HEK293 (cell line): Measurements from ENCODE around the gene TEDC2.
A peak's percentile ranks its signal among the peaks of the same experiment; 100 is the strongest.

Source experiments
- FEZF1 ChIP-seq: fragments of 450-650 bp; formaldehyde crosslinking; IDR thresholded peaks from 2 replicates; pipeline ENCODE4 v1.5.1; 2016; ENCODE audit warnings: missing biosample characterization, missing genetic modification characterization
- MEIS1 ChIP-seq: sonication (generic); formaldehyde crosslinking; IDR thresholded peaks from 2 replicates; pipeline ENCODE4 v1.8.1; 2022; ENCODE audit warnings: missing genetic modification reagents, mild to moderate bottlenecking, borderline replicate concordance
- OVOL3 ChIP-seq: fragments of 450-650 bp; formaldehyde crosslinking; IDR thresholded peaks from 2 replicates; pipeline ENCODE4 v1.5.1; 2016; ENCODE audit warnings: missing biosample characterization, missing genetic modification characterization
- RBAK ChIP-seq: fragments of 450-650 bp; formaldehyde crosslinking; IDR thresholded peaks from 2 replicates; pipeline ENCODE4 v1.5.1; 2016; ENCODE audit warnings: missing biosample characterization, missing genetic modification characterization
- TCF7L2 ChIP-seq: IDR thresholded peaks from 2 replicates; pipeline ENCODE4 v1.6.1; 2011; ENCODE audit warnings: low read depth, mild to moderate bottlenecking, inconsistent platforms, low read length, moderate library complexity, borderline replicate concordance
- ZBTB48 ChIP-seq: fragments of 450-650 bp; formaldehyde crosslinking; IDR thresholded peaks from 2 replicates; pipeline ENCODE4 v1.5.1; 2016; ENCODE audit warnings: missing biosample characterization, missing genetic modification characterization
- ZFHX2 ChIP-seq: fragments of 450-650 bp; formaldehyde crosslinking; conservative IDR thresholded peaks from 2 replicates; pipeline ENCODE4 v1.5.1; 2016; ENCODE audit warnings: missing biosample characterization, missing genetic modification characterization
- ZFP69B ChIP-seq: fragments of 450-650 bp; formaldehyde crosslinking; IDR thresholded peaks from 2 replicates; pipeline ENCODE4 v1.5.1; 2016; ENCODE audit warnings: missing biosample characterization, missing genetic modification characterization
- ZNF10 ChIP-seq: fragments of 450-650 bp; formaldehyde crosslinking; IDR thresholded peaks from 2 replicates; pipeline ENCODE4 v1.5.1; 2017; ENCODE audit warnings: missing biosample characterization, missing genetic modification characterization
- ZNF114 ChIP-seq: fragments of 450-650 bp; formaldehyde crosslinking; IDR thresholded peaks from 2 replicates; pipeline ENCODE4 v1.5.0; 2017; ENCODE audit warnings: missing biosample characterization, missing genetic modification characterization
- ZNF138 ChIP-seq: fragments of 450-650 bp; formaldehyde crosslinking; IDR thresholded peaks from 2 replicates; pipeline ENCODE4 v1.5.1; 2016; ENCODE audit warnings: missing biosample characterization, missing genetic modification characterization, borderline replicate concordance
- ZNF155 ChIP-seq: fragments of 450-650 bp; formaldehyde crosslinking; IDR thresholded peaks from 2 replicates; pipeline ENCODE4 v1.5.1; 2016; ENCODE audit warnings: missing biosample characterization, missing genetic modification characterization
- ZNF211 ChIP-seq: fragments of 450-650 bp; formaldehyde crosslinking; IDR thresholded peaks from 2 replicates; pipeline ENCODE4 v1.5.1; 2016; ENCODE audit warnings: low read depth, missing biosample characterization, missing genetic modification characterization
- ZNF214 ChIP-seq: fragments of 450-650 bp; formaldehyde crosslinking; IDR thresholded peaks from 2 replicates; pipeline ENCODE4 v1.5.1; 2017; ENCODE audit warnings: missing biosample characterization, mild to moderate bottlenecking, missing genetic modification characterization, borderline replicate concordance
- ZNF274 ChIP-seq, 2 experiments: fragments of 200-500 bp in 1 of 2; fragments of 450-650 bp in 1 of 2; sonication (Bioruptor generic) in 1 of 2; formaldehyde crosslinking in 1 of 2; IDR thresholded peaks; 2 replicates each; pipeline versions ENCODE4 v1.5.1 to v1.6.1; 2014 to 2016; ENCODE audit warnings: borderline replicate concordance in 1 of 2, inconsistent platforms in 1 of 2, low read length in 1 of 2, missing biosample characterization in 1 of 2, missing genetic modification characterization in 1 of 2
- ZNF394 ChIP-seq: fragments of 450-650 bp; formaldehyde crosslinking; IDR thresholded peaks from 2 replicates; pipeline ENCODE4 v1.5.1; 2016; ENCODE audit warnings: missing biosample characterization, missing genetic modification characterization, mild to moderate bottlenecking, moderate library complexity, borderline replicate concordance
- ZNF404 ChIP-seq: fragments of 450-650 bp; formaldehyde crosslinking; IDR thresholded peaks from 2 replicates; pipeline ENCODE4 v1.5.1; 2017; ENCODE audit warnings: missing biosample characterization, missing genetic modification characterization
- ZNF433 ChIP-seq: fragments of 450-650 bp; formaldehyde crosslinking; IDR thresholded peaks from 2 replicates; pipeline ENCODE4 v1.5.1; 2016; ENCODE audit warnings: missing biosample characterization, missing genetic modification characterization, low read depth
- ZNF530 ChIP-seq: fragments of 450-650 bp; formaldehyde crosslinking; IDR thresholded peaks from 2 replicates; pipeline ENCODE4 v1.5.1; 2016; ENCODE audit warnings: low read depth, missing biosample characterization, missing genetic modification characterization
- ZNF558 ChIP-seq: fragments of 450-650 bp; formaldehyde crosslinking; IDR thresholded peaks from 2 replicates; pipeline ENCODE4 v1.5.1; 2016; ENCODE audit warnings: missing biosample characterization, missing genetic modification characterization
- ZNF571 ChIP-seq: fragments of 450-650 bp; formaldehyde crosslinking; IDR thresholded peaks from 2 replicates; pipeline ENCODE4 v1.5.0; 2017; ENCODE audit warnings: missing biosample characterization, missing genetic modification characterization
- ZNF600 ChIP-seq: fragments of 450-650 bp; formaldehyde crosslinking; IDR thresholded peaks from 2 replicates; pipeline ENCODE4 v1.5.1; 2016; ENCODE audit warnings: missing biosample characterization, missing genetic modification characterization
- ZNF610 ChIP-seq: fragments of 450-650 bp; formaldehyde crosslinking; IDR thresholded peaks from 2 replicates; pipeline ENCODE4 v1.5.1; 2016; ENCODE audit warnings: missing biosample characterization, missing genetic modification characterization, borderline replicate concordance
- ZNF629 ChIP-seq: fragments of 450-650 bp; formaldehyde crosslinking; IDR thresholded peaks from 2 replicates; pipeline ENCODE4 v1.5.1; 2017; ENCODE audit warnings: missing biosample characterization, missing genetic modification characterization
- ZNF664 ChIP-seq: fragments of 450-650 bp; formaldehyde crosslinking; IDR thresholded peaks from 2 replicates; pipeline ENCODE4 v1.5.1; 2016; ENCODE audit warnings: missing biosample characterization, missing genetic modification characterization
- ZNF670 ChIP-seq: fragments of 450-650 bp; formaldehyde crosslinking; IDR thresholded peaks from 2 replicates; pipeline ENCODE4 v1.5.1; 2016; ENCODE audit warnings: missing biosample characterization, missing genetic modification characterization, low read depth
- ZNF76 ChIP-seq: fragments of 450-650 bp; formaldehyde crosslinking; IDR thresholded peaks from 2 replicates; pipeline ENCODE4; 2016; ENCODE audit warnings: low read depth, missing biosample characterization, missing genetic modification characterization, borderline replicate concordance
- ZNF776 ChIP-seq: fragments of 450-650 bp; formaldehyde crosslinking; IDR thresholded peaks from 2 replicates; pipeline ENCODE4 v1.5.0; 2017; ENCODE audit warnings: missing biosample characterization, missing genetic modification characterization, borderline replicate concordance
- ZNF791 ChIP-seq: fragments of 450-650 bp; formaldehyde crosslinking; IDR thresholded peaks from 2 replicates; pipeline ENCODE4 v1.5.1; 2016; ENCODE audit warnings: missing biosample characterization, missing genetic modification characterization
- TF ChIP-seq, protein P1 (sequence below): fragments of 450-650 bp; formaldehyde crosslinking; IDR thresholded peaks from 2 replicates; pipeline ENCODE4 v1.5.1; 2016; ENCODE audit warnings: missing biosample characterization, missing genetic modification characterization
- TF ChIP-seq, protein P2 (sequence below): fragments of 450-650 bp; formaldehyde crosslinking; IDR thresholded peaks from 2 replicates; pipeline ENCODE4 v1.5.1; 2016; ENCODE audit warnings: missing biosample characterization, missing genetic modification characterization, low read depth
- TF ChIP-seq, protein P3 (sequence below): fragments of 450-650 bp; formaldehyde crosslinking; IDR thresholded peaks from 2 replicates; pipeline ENCODE4 v1.5.0; 2017; ENCODE audit warnings: missing biosample characterization, missing genetic modification characterization, borderline replicate concordance
- TF ChIP-seq, protein P4 (sequence below): fragments of 450-650 bp; formaldehyde crosslinking; IDR thresholded peaks from 2 replicates; pipeline ENCODE4 v1.5.1; 2017; ENCODE audit warnings: missing biosample characterization, missing genetic modification characterization

Gene TEDC2

DNA sequence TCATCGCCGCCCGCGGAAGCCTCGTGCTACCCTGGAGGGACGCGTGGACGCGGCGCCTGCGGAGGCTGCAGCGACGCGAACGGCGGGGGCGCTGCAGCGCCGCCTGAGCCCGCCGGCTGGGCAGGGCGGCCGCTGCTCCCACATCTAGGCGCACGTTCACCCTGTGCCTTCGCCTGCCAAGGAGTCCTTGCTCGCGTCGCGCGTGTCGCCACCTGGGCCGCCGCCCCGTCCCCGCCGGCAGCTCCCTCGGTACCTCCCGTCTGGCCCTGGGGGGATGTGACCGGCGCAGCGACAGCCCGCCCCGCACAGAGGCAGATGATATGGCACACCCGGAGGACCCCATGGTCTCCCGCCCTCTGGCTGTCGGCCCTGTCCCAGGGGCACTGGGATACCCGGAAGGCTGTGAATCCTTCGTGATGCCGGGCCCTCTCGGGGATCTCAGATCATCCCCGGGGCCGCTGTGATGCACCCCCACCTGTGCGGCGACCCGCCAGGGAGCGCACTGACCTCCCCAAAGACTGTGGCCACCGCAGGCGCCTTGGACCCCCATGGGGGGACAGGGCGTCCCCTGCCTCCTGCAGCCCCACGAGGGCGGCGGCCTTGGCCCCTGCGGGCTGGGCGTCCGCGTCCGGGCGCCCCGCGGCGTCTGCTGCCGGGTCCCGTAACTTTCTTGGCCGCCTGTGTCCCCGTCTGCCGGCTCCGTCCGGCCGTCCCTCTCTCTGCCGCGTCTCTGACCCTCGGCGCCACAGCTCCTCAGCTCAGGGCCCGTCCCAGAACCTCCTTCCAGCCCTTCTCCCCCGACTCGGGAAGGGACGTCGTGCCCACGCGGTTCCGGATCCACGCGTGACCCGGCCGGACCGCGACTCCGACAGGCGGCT lies 14.3 kb downstream of the TEDC2 start (continued):
- TF ChIP-seq, protein P1, sequence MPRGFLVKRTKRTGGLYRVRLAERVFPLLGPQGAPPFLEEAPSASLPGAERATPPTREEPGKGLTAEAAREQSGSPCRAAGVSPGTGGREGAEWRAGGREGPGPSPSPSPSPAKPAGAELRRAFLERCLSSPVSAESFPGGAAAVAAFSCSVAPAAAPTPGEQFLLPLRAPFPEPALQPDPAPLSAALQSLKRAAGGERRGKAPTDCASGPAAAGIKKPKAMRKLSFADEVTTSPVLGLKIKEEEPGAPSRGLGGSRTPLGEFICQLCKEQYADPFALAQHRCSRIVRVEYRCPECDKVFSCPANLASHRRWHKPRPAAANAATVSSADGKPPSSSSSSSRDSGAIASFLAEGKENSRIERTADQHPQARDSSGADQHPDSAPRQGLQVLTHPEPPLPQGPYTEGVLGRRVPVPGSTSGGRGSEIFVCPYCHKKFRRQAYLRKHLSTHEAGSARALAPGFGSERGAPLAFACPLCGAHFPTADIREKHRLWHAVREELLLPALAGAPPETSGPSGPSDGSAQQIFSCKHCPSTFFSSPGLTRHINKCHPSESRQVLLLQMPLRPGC (tag by site-specific recombination), result peak; percentile 51; the same call in 1 of the 2 replicates
- TF ChIP-seq ZNF530 (tag by site-specific recombination), result no peak
- no peak for TF ChIP-seq ZNF155
- TF ChIP-seq, protein P2, sequence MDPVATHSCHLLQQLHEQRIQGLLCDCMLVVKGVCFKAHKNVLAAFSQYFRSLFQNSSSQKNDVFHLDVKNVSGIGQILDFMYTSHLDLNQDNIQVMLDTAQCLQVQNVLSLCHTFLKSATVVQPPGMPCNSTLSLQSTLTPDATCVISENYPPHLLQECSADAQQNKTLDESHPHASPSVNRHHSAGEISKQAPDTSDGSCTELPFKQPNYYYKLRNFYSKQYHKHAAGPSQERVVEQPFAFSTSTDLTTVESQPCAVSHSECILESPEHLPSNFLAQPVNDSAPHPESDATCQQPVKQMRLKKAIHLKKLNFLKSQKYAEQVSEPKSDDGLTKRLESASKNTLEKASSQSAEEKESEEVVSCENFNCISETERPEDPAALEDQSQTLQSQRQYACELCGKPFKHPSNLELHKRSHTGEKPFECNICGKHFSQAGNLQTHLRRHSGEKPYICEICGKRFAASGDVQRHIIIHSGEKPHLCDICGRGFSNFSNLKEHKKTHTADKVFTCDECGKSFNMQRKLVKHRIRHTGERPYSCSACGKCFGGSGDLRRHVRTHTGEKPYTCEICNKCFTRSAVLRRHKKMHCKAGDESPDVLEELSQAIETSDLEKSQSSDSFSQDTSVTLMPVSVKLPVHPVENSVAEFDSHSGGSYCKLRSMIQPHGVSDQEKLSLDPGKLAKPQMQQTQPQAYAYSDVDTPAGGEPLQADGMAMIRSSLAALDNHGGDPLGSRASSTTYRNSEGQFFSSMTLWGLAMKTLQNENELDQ, result no peak
- TF ChIP-seq ZNF629, result no peak
- no peak for TF ChIP-seq ZNF433 (tag by site-specific recombination)
- no peak for TF ChIP-seq ZNF558 (tag by site-specific recombination)
- no peak for TF ChIP-seq ZFP69B
- no peak for TF ChIP-seq MEIS1 (CRISPR knock-in tag)
- TF ChIP-seq ZNF791 (tag by site-specific recombination), result no peak
- TF ChIP-seq ZNF274 (IDR thresholded peaks at IDR 0.05; ENCODE audit: low read length), result no peak
- no peak for TF ChIP-seq ZNF274 (tag by site-specific recombination; IDR thresholded peaks at IDR 0.05; ENCODE audit: borderline replicate concordance)
- no peak for TF ChIP-seq ZNF211 (tag by site-specific recombination)
- TF ChIP-seq OVOL3, result no peak
- no peak for TF ChIP-seq ZNF114 (tag by site-specific recombination)
- no peak for TF ChIP-seq ZNF664 (tag by site-specific recombination)
- no peak for TF ChIP-seq ZNF571 (tag by site-specific recombination)
- TF ChIP-seq ZNF776 (tag by site-specific recombination), result no peak
- TF ChIP-seq ZNF610 (tag by site-specific recombination), result no peak
- no peak for TF ChIP-seq ZNF214 (tag by site-specific recombination)
- no peak for TF ChIP-seq RBAK (tag by site-specific recombination)
- TF ChIP-seq TCF7L2, result no peak
- TF ChIP-seq ZNF138 (tag by site-specific recombination), result no peak
- TF ChIP-seq, protein P3, sequence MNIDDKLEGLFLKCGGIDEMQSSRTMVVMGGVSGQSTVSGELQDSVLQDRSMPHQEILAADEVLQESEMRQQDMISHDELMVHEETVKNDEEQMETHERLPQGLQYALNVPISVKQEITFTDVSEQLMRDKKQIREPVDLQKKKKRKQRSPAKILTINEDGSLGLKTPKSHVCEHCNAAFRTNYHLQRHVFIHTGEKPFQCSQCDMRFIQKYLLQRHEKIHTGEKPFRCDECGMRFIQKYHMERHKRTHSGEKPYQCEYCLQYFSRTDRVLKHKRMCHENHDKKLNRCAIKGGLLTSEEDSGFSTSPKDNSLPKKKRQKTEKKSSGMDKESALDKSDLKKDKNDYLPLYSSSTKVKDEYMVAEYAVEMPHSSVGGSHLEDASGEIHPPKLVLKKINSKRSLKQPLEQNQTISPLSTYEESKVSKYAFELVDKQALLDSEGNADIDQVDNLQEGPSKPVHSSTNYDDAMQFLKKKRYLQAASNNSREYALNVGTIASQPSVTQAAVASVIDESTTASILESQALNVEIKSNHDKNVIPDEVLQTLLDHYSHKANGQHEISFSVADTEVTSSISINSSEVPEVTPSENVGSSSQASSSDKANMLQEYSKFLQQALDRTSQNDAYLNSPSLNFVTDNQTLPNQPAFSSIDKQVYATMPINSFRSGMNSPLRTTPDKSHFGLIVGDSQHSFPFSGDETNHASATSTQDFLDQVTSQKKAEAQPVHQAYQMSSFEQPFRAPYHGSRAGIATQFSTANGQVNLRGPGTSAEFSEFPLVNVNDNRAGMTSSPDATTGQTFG (tag by site-specific recombination), result no peak
- no peak for TF ChIP-seq FEZF1
- no peak for TF ChIP-seq ZFHX2 (tag by site-specific recombination)
- TF ChIP-seq ZBTB48 (tag by site-specific recombination), result no peak
- no peak for TF ChIP-seq ZNF404 (tag by site-specific recombination)
- TF ChIP-seq, protein P4, sequence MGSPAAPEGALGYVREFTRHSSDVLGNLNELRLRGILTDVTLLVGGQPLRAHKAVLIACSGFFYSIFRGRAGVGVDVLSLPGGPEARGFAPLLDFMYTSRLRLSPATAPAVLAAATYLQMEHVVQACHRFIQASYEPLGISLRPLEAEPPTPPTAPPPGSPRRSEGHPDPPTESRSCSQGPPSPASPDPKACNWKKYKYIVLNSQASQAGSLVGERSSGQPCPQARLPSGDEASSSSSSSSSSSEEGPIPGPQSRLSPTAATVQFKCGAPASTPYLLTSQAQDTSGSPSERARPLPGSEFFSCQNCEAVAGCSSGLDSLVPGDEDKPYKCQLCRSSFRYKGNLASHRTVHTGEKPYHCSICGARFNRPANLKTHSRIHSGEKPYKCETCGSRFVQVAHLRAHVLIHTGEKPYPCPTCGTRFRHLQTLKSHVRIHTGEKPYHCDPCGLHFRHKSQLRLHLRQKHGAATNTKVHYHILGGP, result no peak
- TF ChIP-seq ZNF76, result peak; percentile 58
- TF ChIP-seq ZNF394 (tag by site-specific recombination), result no peak
- no peak for TF ChIP-seq ZNF670 (tag by site-specific recombination)
- 0 out of 2 replicates have a peak, but pooled peaks have one; percentile 23 for TF ChIP-seq ZNF10 (tag by site-specific recombination)
- peak; percentile 82 for TF ChIP-seq ZNF600 (tag by site-specific recombination)
